Stimulated activated CD8-positive, alpha-beta memory T cell treated with anti-CD3 and anti-CD28 coated beads, Interleukin-7, amount 100 ng/mL, for 48 hours (primary cell): ENCODE results near the gene NXPE2.
"Not testable (repeated sequence)": the region's sequence is repeated elsewhere in the genome, so short reads cannot be mapped to it uniquely, and the experiment has no call there.

ENCODE experiments used
- DNase-seq, 2 donors: peaks; one replicate each; pipeline ENCODE4 v3.0.0-alpha.2; 2020; ENCODE audit warnings: low read depth in 1 of 2; ENCODE audit errors: extremely low read depth in 1 of 2

The NXPE2 gene

DNA sequence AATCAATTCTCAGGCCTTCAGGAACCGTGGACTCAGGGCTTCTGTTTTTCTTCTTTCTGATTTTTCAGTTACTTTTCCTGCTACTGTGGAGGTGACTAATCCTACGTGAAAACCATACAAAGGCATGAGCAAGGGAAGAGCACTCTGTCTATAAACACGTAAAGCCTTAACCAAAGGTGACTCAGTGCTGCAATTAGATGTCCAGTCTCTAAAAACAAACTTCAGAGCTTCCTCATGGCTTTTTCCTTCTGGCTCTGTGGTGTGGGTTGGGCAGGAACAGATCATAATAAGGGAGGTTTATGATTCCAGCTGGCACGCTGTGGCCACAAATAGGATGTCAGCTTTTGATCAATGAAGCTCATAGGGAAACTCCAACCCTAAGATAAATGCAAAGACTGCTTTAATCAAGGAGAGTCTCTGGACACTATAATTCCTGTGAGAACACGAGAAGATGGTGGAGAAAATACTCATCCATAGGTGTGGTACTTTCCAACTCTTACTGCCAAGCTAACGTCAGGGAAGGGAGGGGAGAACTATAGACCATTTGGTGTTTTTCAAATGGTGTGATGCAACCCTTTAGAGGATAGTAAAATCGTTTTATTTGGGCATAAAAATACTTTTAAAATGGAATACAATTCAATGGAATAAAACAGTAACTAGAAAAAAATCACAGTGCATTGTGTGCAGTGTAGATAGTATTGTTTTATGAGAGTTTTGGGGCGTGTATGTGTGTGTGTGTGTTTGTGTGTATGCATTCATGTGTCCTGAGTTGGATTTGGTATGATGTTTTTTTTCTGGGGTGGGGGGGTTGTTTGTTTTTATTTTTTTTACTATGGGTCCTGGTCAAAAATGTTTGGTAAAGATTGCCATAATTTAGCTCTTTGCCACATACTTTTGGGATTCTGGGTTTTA is at the start of gene NXPE2:
Gene NXPE2, plus strand, starts transcription at position 403 of the 912 bp plus-strand sequence. Its CDS starts 49 bp downstream, at position 452.
- no peak for DNase-seq

GRCh38 chr11:114631445-114631965 is 46.8 kb upstream of the NXPE2 start:
- DNase-seq, result not testable (repeated sequence)

DNA sequence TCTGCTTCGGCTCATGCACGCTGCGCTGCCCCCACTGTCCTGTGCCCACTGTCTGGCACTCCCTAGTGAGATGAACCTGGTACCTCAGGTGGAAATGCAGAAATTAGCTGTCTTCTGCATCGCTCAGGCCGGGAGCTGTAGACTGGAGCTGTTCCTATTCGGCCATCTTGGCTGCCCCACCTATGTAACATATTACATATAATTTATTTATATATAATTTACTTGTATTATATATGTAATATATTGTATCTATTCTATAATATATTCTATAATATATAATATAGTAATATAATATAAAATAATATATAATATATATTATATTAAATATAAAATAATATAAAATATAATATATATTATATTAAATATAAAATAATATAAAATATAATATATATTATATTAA is 38.9 kb upstream of the NXPE2 start:
- not testable (repeated sequence) for DNase-seq

- no peak for DNase-seq
These were observed 27.7 kb upstream of the NXPE2 start for GRCh38 chr11:114650661-114651060.

DNA sequence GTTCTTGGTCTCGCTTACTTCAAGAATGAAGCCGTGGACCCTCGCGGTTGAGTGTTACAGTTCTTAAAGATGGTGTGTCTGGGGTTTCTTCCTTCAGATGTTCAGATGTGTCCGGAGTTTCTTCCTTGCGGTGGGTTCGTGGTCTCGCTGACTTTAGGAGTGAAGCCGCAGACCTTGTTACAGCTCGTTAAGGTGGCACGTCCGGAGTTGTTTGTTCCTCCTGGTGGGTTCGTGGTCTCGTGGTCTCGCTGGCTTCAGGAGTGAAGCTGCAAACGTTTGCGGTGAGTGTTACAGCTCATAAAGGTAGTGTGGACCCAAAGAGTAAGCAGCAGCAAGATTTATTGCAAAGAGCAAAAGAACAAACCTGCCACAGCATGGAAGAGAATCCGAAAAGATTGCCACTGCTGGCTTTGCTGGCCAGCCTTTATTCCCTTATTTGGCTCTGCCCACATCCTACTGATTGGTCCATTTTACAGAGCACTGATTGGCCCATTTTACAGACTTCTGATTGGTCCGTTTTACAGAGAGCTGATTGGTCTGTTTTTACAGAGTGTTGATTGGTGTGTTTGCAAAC is 27.1 kb upstream of the NXPE2 start:
- DNase-seq, result no peak

- no peak for DNase-seq
These were observed 25.2 kb upstream of the NXPE2 start for GRCh38 chr11:114653148-114653547.

- no peak for DNase-seq
These were observed 13.7 kb upstream of the NXPE2 start for GRCh38 chr11:114664641-114665040.

DNA sequence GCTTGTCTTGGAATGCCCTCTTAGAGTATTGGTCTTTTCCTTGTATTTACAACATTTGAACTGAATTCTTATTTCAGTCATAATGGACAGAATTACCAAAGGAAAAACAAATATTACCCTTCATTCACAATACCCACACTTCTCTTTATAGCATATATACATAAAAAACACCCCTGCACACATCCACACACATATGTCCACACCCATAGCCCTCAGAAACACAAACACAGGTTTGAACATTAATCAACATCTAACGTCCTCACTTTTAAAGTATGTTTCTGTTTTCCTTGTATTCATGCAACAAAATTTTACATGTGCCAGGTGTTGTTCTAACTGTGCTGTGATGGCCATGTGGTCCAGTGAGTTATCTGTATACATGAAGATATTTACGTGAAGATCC is 11.6 kb upstream of the NXPE2 start:
- no peak for DNase-seq

DNA sequence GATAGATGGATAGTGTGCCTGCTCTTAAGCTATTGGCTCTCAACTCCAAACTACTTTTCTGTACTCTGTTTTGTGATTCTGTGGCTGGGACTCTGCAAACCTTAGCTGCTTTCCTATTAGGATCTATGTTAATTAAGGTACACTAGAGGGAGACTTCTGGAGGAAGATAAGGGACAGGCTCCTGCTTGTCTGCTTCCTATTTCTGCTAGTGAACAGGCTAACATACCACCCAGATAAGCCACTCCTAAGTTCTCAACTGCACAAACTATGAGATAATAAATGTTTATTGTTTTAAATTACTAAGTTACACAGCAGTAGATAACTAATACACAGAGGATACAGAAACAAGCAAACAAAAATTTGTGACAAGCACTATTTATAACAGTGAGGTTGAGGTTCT is 10.2 kb upstream of the NXPE2 start:
- DNase-seq, result no peak

- no peak for DNase-seq
These were observed 4.7 kb upstream of the NXPE2 start for GRCh38 chr11:114673661-114674060.

- DNase-seq, result no peak
These were observed 1.2 kb downstream of the NXPE2 start for GRCh38 chr11:114679505-114679904.

GRCh38 chr11:114683007-114683406 is 4.7 kb downstream of the NXPE2 start:
- no peak for DNase-seq

DNA sequence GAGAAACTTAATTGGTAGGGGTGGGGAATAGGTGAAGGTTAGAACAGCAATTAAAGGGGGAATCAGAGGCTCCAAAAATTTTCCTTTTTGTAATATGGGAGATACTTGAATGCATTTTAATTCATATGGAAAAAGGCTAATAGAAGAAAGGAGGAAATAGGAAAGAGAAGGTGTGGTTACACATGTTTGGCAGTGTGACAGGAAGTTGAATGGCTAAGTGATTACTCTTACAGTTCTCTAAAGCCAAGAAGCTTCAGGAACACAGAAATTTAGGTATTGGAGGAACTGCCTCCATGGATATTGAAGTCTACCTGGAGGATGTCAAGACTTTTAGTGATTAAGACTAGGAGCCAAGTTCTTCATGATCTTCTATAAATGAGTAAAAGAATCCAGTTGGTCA is 6.3 kb downstream of the NXPE2 start:
- no peak for DNase-seq

GRCh38 chr11:114685097-114685496 is 6.8 kb downstream of the NXPE2 start:
- no peak for DNase-seq

GRCh38 chr11:114705280-114706024 is 27.1 kb downstream of the NXPE2 start:
- no peak for DNase-seq

- DNase-seq, result no peak
These were observed 31.6 kb downstream of the NXPE2 start for GRCh38 chr11:114709960-114710359.

DNA sequence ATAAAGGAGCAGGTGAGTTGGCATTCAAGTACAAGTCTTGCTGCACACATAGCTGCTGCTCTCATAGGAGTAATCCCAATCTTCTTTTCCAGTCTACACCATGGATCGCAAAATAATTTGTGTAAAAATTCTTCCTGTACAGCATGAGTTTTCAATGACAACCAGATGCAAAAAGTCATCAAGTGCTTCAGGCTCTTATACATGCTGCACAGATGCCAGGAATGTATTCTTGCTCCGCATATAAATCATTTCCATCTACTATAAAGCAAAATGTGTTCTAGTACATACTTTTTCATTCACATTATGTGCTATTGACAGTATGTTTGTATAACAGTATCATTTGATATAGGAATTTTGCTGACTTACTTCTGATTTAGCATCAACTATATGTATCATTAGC is 35.4 kb downstream of the NXPE2 start:
- DNase-seq, result no peak

GRCh38 chr11:114719562-114719961 is 41.2 kb downstream of the NXPE2 start:
- DNase-seq, result no peak

GRCh38 chr11:114724916-114725524 is 46.7 kb downstream of the NXPE2 start:
- no peak for DNase-seq

GRCh38 chr11:114725623-114726022 is 47.3 kb downstream of the NXPE2 start:
- no peak for DNase-seq

- no peak for DNase-seq
These were observed 58.5 kb downstream of the NXPE2 start for GRCh38 chr11:114736806-114737205.
